Measurements from ENCODE around the gene FBXL13. TPM values are rescaled to one million over a fixed set of nuclear protein-coding genes. Genes with fewer than 3 reads are reported as not detected.
"Not testable (repeated sequence)": the region's sequence is repeated elsewhere in the genome, so short reads cannot be mapped to it uniquely, and the experiment has no call there.

The FBXL13 gene
- total RNA-seq, 4 donors from 2014 or later = 0.40 to 0.95 (median 0.51) TPM

- Histone ChIP-seq H3K9me3 (no peaks in the 10 kb centered on the region), H3K4me3 (no peak overlapping the region), H3K36me3 (no peaks in the 10 kb centered on the region), H3K4me1 (peaks cover 0 to 24% (median 10%) of the 10 kb centered on the region in 3 donors), H3K27ac (no peak overlapping the region), H3K27me3 (no peaks in the 10 kb centered on the region)
- intact Hi-C loops (cut with DNase I) = no loop called here
- DNase-seq = no peak
- WGBS, 2 donors = 89 to 92% methylated on average over 5 of the region's 5 CpGs
- TF ChIP-seq POLR2A (IDR thresholded peaks at IDR 0.05) (no peak), CTCF (IDR thresholded peaks at IDR 0.05) (no peak)
These were observed 77.6 kb downstream of the FBXL13 start for GRCh38 chr7:102996957-102997356.

GRCh38 chr7:102995609-102996008 is 79.0 kb downstream of the FBXL13 start:
- WGBS, 2 donors = 88 to 94% methylated on average over 5 of the region's 5 CpGs
- DNase-seq; H3K27me3 ChIP-seq; H3K4me3 ChIP-seq; H3K9me3 ChIP-seq; H3K27ac ChIP-seq; intact Hi-C loops (cut with DNase I); H3K36me3 ChIP-seq: not testable (repeated sequence)
- peaks cover 0 to 34% (median 19%) of the 10 kb centered on the region in 3 donors for H3K4me1 ChIP-seq

- intact Hi-C loops (cut with DNase I) = no loop called here
- no peaks in the 10 kb centered on the region for H3K27me3 ChIP-seq
- DNase-seq = no peak
- no peaks in the 10 kb centered on the region for H3K36me3 ChIP-seq
- 76 to 88% methylated on average over 3 of the region's 3 CpGs for WGBS, 2 donors
- H3K4me3 ChIP-seq = no peak overlapping the region
- TF ChIP-seq POLR2A (IDR thresholded peaks at IDR 0.05) = no peak
- TF ChIP-seq CTCF (IDR thresholded peaks at IDR 0.05) = no peak
- no peak overlapping the region for H3K27ac ChIP-seq
- H3K4me1 ChIP-seq = peaks cover 0 to 34% (median 19%) of the 10 kb centered on the region in 3 donors
- no peaks in the 10 kb centered on the region for H3K9me3 ChIP-seq
These were observed 80.0 kb downstream of the FBXL13 start for GRCh38 chr7:102994567-102994966.

- Histone ChIP-seq H3K4me1 (peaks cover 0 to 34% (median 19%) of the 10 kb centered on the region in 3 donors), H3K27ac (peak overlapping the region in 2 of 4 donors; percentile 40), H3K27me3 (no peaks in the 10 kb centered on the region), H3K9me3 (no peaks in the 10 kb centered on the region), H3K36me3 (no peaks in the 10 kb centered on the region), H3K4me3 (no peak overlapping the region)
- 13 to 26% methylated on average over 1 of the region's 1 CpG for WGBS, 2 donors
- intact Hi-C loops (cut with DNase I) = no loop called here
- DNase-seq = no peak
- no peak for TF ChIP-seq CTCF (IDR thresholded peaks at IDR 0.05)
- no peak for TF ChIP-seq POLR2A (IDR thresholded peaks at IDR 0.05)
These were observed 80.9 kb downstream of the FBXL13 start for GRCh38 chr7:102993718-102994029.

- H3K9me3 ChIP-seq = no peaks in the 10 kb centered on the region
These were observed 81.5 kb downstream of the FBXL13 start for GRCh38 chr7:102992938-102993717.

More at GRCh38 chr7:102992938-102993717, 81.5 kb downstream of the FBXL13 start:
- peaks cover 0 to 34% (median 19%) of the 10 kb centered on the region in 3 donors for H3K4me1 ChIP-seq
- no peak for TF ChIP-seq POLR2A (IDR thresholded peaks at IDR 0.05)
- TF ChIP-seq CTCF (IDR thresholded peaks at IDR 0.05) = no peak
- no peaks in the 10 kb centered on the region for H3K36me3 ChIP-seq
- no peak for DNase-seq
- 9 to 16% methylated on average over 2 of the region's 2 CpGs for WGBS, 2 donors
- no peak overlapping the region for H3K4me3 ChIP-seq
- H3K27ac ChIP-seq = peak overlapping the region in 3 of 4 donors; percentile 40 to 68 (median 40)
- no peaks in the 10 kb centered on the region for H3K27me3 ChIP-seq
- intact Hi-C loops (cut with DNase I) = no loop called here
